ENCODE results near the gene SP5. TPM values are rescaled to one million over a fixed set of nuclear protein-coding genes. Genes with fewer than 3 reads are reported as not detected.
"Not testable (repeated sequence)": the region's sequence is repeated elsewhere in the genome, so short reads cannot be mapped to it uniquely, and the experiment has no call there.

SP5 gene
- total RNA-seq, 3 donors from 2014 or later (not counting 1 experiment from before 2014, with no cell fraction given): not detected

DNA sequence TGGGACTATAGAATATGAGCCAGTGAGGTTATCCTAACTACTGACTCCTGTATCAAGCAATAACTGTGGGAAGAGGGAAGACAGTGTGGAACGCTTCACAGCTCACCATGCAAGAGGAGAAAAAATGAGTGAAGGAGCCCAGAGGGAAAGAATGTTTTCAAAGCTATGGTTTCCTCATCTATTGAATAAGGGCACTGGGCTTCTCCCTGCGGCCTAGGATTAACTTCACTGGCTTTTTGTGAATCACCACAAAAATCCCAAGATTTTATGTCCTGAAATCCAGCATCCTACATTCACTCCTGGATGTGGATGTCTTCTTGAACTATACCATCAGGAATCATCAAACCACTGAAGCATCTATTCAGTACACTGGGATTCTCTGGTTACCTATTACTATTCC is 44.5 kb upstream of the SP5 start:
- Mint-ChIP-seq H3K36me3 (no peaks in the 10 kb centered on the region), H3K9me3 (no peaks in the 10 kb centered on the region), H3K4me3 (no peak overlapping the region), H3K27ac (no peak overlapping the region), H3K4me1 (no peaks in the 10 kb centered on the region), H3K27me3 (ENCODE audit: low read depth in 2 of 2) (peaks cover 0 to 8% of the 10 kb centered on the region in 2 donors)
- no peak for TF ChIP-seq CTCF (IDR thresholded peaks at IDR 0.05)
- WGBS (ENCODE audit: insufficient coverage): 96% methylated on average over 2 of the region's 2 CpGs
- H3K27ac ChIP-seq (ENCODE audit: low read length): no peak overlapping the region
- intact Hi-C loops (cut with micrococcal nuclease): no loop called here
- H3K36me3 ChIP-seq (ENCODE audit: control insufficient read depth, insufficient read depth, low read length): no peaks in the 10 kb centered on the region
- no peak for ATAC-seq
- H3K4me1 ChIP-seq (ENCODE audit: control insufficient read depth, insufficient read depth, low read length): no peaks in the 10 kb centered on the region
- no peak for DNase-seq
- no peaks in the 10 kb centered on the region for H3K9me3 ChIP-seq (ENCODE audit: control insufficient read depth, insufficient read depth, low read length)
- no peak overlapping the region for H3K4me3 ChIP-seq (ENCODE audit: low read length)
- H3K27me3 ChIP-seq (ENCODE audit: control insufficient read depth, insufficient read depth, low read length): no peaks in the 10 kb centered on the region

- H3K4me1 ChIP-seq (ENCODE audit: control insufficient read depth, insufficient read depth, low read length): no peaks in the 10 kb centered on the region
Measured at GRCh38 chr2:170671079-170671478, 44.1 kb upstream of the SP5 start.

DNA sequence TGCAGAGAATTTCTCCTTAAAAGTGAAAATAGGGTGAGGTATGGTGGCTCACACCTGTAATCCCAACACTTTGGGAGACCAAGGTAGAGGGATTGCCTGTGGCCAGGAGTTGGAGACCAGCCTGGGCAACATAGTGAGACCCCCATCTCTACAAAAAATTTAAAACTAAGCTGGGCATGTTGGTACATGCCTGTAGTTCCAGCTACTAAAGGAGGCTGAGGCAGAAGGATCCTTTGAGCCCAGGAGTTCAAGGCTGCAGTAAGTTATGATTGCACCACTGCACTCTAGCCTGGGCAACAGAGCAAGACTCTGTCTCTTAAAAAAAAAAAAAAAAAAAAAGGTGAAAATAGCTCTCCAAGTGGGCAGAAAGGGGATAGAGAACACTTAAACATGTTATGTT is 40.9 kb upstream of the SP5 start:
- H3K27me3 Mint-ChIP-seq (ENCODE audit: low read depth in 2 of 2); intact Hi-C loops (cut with micrococcal nuclease); H3K36me3 Mint-ChIP-seq: not testable (repeated sequence)

More at GRCh38 chr2:170671079-170671478, 44.1 kb upstream of the SP5 start:
- ATAC-seq: no peak
- Mint-ChIP-seq H3K4me3 (no peak overlapping the region), H3K9me3 (no peaks in the 10 kb centered on the region), H3K27me3 (ENCODE audit: low read depth in 2 of 2) (peaks cover 0 to 8% of the 10 kb centered on the region in 2 donors), H3K36me3 (no peaks in the 10 kb centered on the region), H3K27ac (no peak overlapping the region), H3K4me1 (no peaks in the 10 kb centered on the region)
- Histone ChIP-seq H3K9me3 (ENCODE audit: control insufficient read depth, insufficient read depth, low read length) (no peaks in the 10 kb centered on the region), H3K27ac (ENCODE audit: low read length) (no peak overlapping the region), H3K27me3 (ENCODE audit: control insufficient read depth, insufficient read depth, low read length) (no peaks in the 10 kb centered on the region), H3K36me3 (ENCODE audit: control insufficient read depth, insufficient read depth, low read length) (no peaks in the 10 kb centered on the region), H3K4me3 (ENCODE audit: low read length) (no peak overlapping the region)
- WGBS (ENCODE audit: insufficient coverage): 86% methylated on average over 9 of the region's 9 CpGs
- TF ChIP-seq CTCF (IDR thresholded peaks at IDR 0.05): no peak
- intact Hi-C loops (cut with micrococcal nuclease): no loop called here
- DNase-seq: no peak

GRCh38 chr2:170675701-170676100 is 39.4 kb upstream of the SP5 start:
- Mint-ChIP-seq H3K36me3 (no peaks in the 10 kb centered on the region), H3K9me3 (no peaks in the 10 kb centered on the region), H3K27me3 (ENCODE audit: low read depth in 2 of 2) (peaks cover 0 to 8% of the 10 kb centered on the region in 2 donors), H3K4me1 (no peaks in the 10 kb centered on the region), H3K4me3 (no peak overlapping the region), H3K27ac (no peak overlapping the region)
- intact Hi-C loops (cut with micrococcal nuclease): no loop called here
- ATAC-seq: no peak
- no peaks in the 10 kb centered on the region for H3K27me3 ChIP-seq (ENCODE audit: control insufficient read depth, insufficient read depth, low read length)
- no peak for TF ChIP-seq CTCF (IDR thresholded peaks at IDR 0.05)
- no peaks in the 10 kb centered on the region for H3K36me3 ChIP-seq (ENCODE audit: control insufficient read depth, insufficient read depth, low read length)
- no peak overlapping the region for H3K27ac ChIP-seq (ENCODE audit: low read length)
- 87% methylated on average over 6 of the region's 6 CpGs for WGBS (ENCODE audit: insufficient coverage)
- no peak for DNase-seq
- no peaks in the 10 kb centered on the region for H3K9me3 ChIP-seq (ENCODE audit: control insufficient read depth, insufficient read depth, low read length)
- no peaks in the 10 kb centered on the region for H3K4me1 ChIP-seq (ENCODE audit: control insufficient read depth, insufficient read depth, low read length)
- H3K4me3 ChIP-seq (ENCODE audit: low read length): no peak overlapping the region

More for the DNA sequence above, 40.9 kb upstream of the SP5 start:
- not testable (repeated sequence) for H3K4me3 ChIP-seq (ENCODE audit: low read length); H3K9me3 ChIP-seq (ENCODE audit: control insufficient read depth, insufficient read depth, low read length); H3K27ac ChIP-seq (ENCODE audit: low read length); H3K4me1 Mint-ChIP-seq; H3K4me1 ChIP-seq (ENCODE audit: control insufficient read depth, insufficient read depth, low read length); DNase-seq; H3K36me3 ChIP-seq (ENCODE audit: control insufficient read depth, insufficient read depth, low read length); H3K4me3 Mint-ChIP-seq; H3K9me3 Mint-ChIP-seq; ATAC-seq; H3K27me3 ChIP-seq (ENCODE audit: control insufficient read depth, insufficient read depth, low read length); H3K27ac Mint-ChIP-seq
